GM10248 (cell line): ENCODE results near the gene WDR5B.

Experiments
- CTCF ChIA-PET: fragments of 300-600 bp; sonication (Branson Sonifier 250); formaldehyde crosslinking; extraction: SDS; loops from one replicate; lab custom pipeline; 2021; ENCODE audit warnings: antibody characterized with exemption; lab: Yijun Ruan, JAX
- POLR2A ChIA-PET: fragments of 350-650 bp; sonication (Branson Sonifier 250); formaldehyde crosslinking; extraction: SDS; loops from one replicate; lab custom pipeline; 2020; ENCODE audit warnings: antibody characterized with exemption; lab: Yijun Ruan, JAX
- DNase-seq: peaks from one replicate; pipeline ENCODE4 v3.0.0; 2012; ENCODE audit errors: extremely low spot score
- TF ChIP-seq, protein P1 (sequence below): IDR thresholded peaks from 2 replicates; pipeline ENCODE4 v1.5.1; 2012; ENCODE audit warnings: mild to moderate bottlenecking, low read depth; ENCODE audit errors: extremely low read depth, missing control alignments, control extremely low read depth

WDR5B gene

DNA sequence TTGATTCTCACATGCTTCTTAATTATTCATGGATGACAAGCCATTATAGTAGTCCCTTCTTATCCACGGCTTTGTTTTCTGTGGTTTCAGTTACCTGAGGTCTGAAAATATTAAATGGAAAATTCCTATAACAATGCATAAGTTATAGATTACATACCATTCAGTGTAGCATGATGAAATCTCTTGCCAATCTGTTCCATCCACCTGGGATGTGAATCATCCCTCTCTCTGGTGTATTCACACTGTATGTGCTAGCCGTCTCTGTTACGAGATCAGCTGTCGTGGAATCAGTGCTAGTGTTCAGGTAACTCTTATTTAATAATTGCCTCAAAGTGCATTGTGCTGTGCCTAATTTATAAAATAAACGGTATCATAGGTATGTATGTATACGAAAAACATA, 5.2 kb downstream of the WDR5B start:
- ChIA-PET POLR2A (no interaction called here), CTCF (interaction anchor here (1.0 to 10.0 kb wide), 3 partner anchors 19 to 26 kb away, joined by 3 to 82 read pairs (median 25); partner anchors contain the start of gene FAM162A)
- TF ChIP-seq, protein P1, sequence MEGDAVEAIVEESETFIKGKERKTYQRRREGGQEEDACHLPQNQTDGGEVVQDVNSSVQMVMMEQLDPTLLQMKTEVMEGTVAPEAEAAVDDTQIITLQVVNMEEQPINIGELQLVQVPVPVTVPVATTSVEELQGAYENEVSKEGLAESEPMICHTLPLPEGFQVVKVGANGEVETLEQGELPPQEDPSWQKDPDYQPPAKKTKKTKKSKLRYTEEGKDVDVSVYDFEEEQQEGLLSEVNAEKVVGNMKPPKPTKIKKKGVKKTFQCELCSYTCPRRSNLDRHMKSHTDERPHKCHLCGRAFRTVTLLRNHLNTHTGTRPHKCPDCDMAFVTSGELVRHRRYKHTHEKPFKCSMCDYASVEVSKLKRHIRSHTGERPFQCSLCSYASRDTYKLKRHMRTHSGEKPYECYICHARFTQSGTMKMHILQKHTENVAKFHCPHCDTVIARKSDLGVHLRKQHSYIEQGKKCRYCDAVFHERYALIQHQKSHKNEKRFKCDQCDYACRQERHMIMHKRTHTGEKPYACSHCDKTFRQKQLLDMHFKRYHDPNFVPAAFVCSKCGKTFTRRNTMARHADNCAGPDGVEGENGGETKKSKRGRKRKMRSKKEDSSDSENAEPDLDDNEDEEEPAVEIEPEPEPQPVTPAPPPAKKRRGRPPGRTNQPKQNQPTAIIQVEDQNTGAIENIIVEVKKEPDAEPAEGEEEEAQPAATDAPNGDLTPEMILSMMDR: no peak
- DNase-seq: no peak

DNA sequence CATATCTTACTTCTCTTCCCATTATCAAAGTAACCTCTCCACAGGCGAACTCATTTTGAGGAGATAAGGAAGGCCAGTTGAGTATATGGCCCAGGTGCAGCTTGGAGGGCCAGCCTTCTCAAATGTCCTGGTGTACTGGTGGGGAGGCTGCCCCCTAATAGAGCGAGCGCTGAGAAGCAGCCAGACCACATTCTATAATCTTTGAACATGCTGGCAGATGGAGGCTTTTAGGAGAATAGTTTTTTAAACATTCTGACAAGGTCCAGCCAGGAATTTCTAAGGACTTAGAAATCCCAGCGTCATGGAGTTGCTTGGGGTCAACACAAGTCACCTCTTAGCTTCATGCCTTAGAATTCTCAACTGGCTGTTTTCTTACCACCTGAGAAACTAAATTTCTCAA, 5.8 kb downstream of the WDR5B start:
- TF ChIP-seq, protein P1: no peak
- no peak for DNase-seq
- CTCF ChIA-PET: interaction anchor here (6.6 to 10.0 kb wide), 2 partner anchors 19 to 26 kb away, joined by 25 to 82 read pairs; partner anchors contain the start of gene FAM162A
- POLR2A ChIA-PET: no interaction called here

DNA sequence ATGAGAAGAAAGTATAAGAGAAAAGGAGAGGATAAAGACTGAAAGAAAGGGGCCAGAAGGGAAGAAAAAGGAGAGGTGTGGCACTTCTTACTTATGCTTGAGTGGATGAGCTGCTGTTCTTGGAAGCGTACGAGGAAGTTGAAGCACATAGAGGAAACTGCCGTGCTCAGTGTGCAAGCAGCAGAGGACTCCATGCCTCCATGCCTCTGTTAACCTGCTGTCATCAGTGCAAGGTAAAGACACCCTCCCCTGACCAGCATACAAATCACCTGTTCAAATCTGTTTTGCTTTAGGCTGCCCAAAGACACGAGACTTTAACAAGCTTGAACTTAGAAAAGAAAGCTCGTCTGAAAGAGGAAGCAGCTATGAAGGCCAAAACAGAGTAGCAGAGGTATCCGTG, 6.4 kb downstream of the WDR5B start:
- no peak for DNase-seq
- TF ChIP-seq, protein P1: no peak
- ChIA-PET CTCF (interaction anchor here (1.0 to 10.0 kb wide), 3 partner anchors 18 to 308 kb away, joined by 4 to 82 read pairs (median 25); partner anchors contain the start of gene FAM162A), POLR2A (no interaction called here)

GRCh38 chr3:122407946-122408345, 7.9 kb downstream of the WDR5B start:
- POLR2A ChIA-PET: interaction anchor here (0.6 to 1.3 kb wide), 3 partner anchors 24 to 321 kb away, joined by 3 read pairs; partner anchors contain the start of genes FAM162A and MIX23
- TF ChIP-seq, protein P1: no peak
- CTCF ChIA-PET: interaction anchor here (0.9 to 10.0 kb wide), 3 partner anchors 10 to 24 kb away, joined by 3 to 82 read pairs (median 25); partner anchors contain the start of gene FAM162A
- no peak for DNase-seq

DNA sequence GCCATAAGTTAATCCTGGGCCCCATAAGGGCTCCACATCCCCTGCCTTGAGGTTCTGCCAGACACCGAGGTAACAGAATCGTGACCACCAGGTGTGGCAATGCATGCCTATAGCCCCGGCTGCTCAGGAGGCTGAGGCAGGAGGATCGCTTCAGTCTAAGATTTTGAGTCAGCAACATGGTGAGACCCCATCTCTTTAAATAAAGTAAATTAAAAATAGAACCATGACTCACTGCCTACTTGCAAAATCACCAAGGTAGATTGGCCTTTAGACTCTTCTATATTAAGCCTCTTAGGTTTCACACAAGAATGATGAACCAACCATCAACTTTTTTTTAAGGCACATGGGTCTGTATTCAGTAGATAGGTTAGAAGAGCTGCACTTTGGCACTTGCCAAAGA, 9.7 kb downstream of the WDR5B start:
- no peak for DNase-seq
- ChIA-PET CTCF (interaction anchor here (6.6 to 10.0 kb wide), 2 partner anchors 15 to 22 kb away, joined by 25 to 82 read pairs; partner anchors contain the start of gene FAM162A), POLR2A (interaction anchor here (0.6 kb wide), 1 partner anchor 274 kb away, joined by 3 read pairs; no protein-coding TSS in a partner anchor)
- TF ChIP-seq, protein P1: no peak

GRCh38 chr3:122405015-122405414, 10.8 kb downstream of the WDR5B start:
- ChIA-PET CTCF (interaction anchor here (10.0 kb wide), 1 partner anchor 13 kb away, joined by 82 read pairs; no protein-coding TSS in a partner anchor), POLR2A (no interaction called here)
- TF ChIP-seq, protein P1: no peak
- no peak for DNase-seq
